Adrenal gland (tissue), 5 donors: ENCODE results near the gene E2F8.

Source experiments
- POLR2A ChIP-seq, 2 donors: fragments of 450-650 bp; IDR thresholded peaks; one replicate each; pipeline ENCODE4 v1.6.1; 2017; ENCODE audit warnings: antibody characterized with exemption in 2 of 2, mild to moderate bottlenecking in 2 of 2, moderate library complexity in 1 of 2
- TF ChIP-seq, protein P1 (sequence below), 6 experiments: fragments of 450-650 bp in 4 of 6; fragments of 200-600 bp in 2 of 6; sonication (generic) in 1 of 6; IDR thresholded peaks; 1 replicate in 5 of 6; 2 replicates in 1 of 6; pipeline versions ENCODE4 v1.5.1 to v1.8.0; 2016 to 2021; ENCODE audit warnings: antibody characterized with exemption in 6 of 6, mild to moderate bottlenecking in 2 of 6, moderate library complexity in 1 of 6
- donor health status: DM: no; HTN: no; CAD: no.

DNA sequence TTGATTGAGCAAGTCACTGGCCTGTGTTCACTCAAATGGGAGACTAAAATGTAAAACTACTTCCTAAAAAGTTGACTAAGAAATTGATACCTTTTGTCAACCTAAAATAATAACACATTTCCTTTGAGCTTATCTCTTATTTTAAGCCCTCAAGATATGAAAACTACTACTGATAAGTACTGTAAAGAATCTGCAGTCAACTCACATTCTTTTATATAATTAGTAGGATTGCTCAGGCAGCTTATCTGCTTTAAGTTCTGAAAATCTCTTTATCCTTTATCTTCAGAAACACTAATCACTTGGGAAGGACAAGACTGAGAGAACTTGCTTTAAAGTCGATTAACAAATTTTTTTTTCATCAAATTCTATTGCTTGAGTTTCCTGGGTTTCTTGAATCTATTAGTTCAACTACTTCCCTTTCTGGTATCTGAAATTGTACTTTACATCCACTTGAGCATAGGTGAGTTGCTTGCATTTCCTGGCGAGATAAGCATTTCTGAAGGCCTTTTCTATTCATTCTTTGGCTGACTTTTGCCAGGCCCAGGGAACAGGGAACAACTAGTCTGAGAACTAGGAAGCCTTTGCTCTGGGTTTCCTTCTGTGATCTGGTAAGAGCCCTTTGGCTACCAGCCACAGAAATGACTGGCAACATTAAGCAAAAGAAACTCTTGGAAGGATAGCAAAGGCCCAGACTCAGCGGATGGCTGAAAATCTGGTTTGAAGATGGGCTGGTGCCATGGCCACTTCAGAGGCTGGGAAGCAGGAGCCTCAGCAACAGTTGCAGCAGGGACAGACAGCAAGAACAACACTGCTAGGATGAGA, 19.6 kb downstream of the E2F8 start:
- TF ChIP-seq POLR2A (IDR thresholded peaks at IDR 0.05): no peak
- TF ChIP-seq, protein P1, sequence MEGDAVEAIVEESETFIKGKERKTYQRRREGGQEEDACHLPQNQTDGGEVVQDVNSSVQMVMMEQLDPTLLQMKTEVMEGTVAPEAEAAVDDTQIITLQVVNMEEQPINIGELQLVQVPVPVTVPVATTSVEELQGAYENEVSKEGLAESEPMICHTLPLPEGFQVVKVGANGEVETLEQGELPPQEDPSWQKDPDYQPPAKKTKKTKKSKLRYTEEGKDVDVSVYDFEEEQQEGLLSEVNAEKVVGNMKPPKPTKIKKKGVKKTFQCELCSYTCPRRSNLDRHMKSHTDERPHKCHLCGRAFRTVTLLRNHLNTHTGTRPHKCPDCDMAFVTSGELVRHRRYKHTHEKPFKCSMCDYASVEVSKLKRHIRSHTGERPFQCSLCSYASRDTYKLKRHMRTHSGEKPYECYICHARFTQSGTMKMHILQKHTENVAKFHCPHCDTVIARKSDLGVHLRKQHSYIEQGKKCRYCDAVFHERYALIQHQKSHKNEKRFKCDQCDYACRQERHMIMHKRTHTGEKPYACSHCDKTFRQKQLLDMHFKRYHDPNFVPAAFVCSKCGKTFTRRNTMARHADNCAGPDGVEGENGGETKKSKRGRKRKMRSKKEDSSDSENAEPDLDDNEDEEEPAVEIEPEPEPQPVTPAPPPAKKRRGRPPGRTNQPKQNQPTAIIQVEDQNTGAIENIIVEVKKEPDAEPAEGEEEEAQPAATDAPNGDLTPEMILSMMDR (IDR thresholded peaks at IDR 0.05): no peak
